Neural progenitor cell (in vitro differentiated cells): ENCODE data around the gene CCNG2. TPM values are rescaled to one million over a fixed set of nuclear protein-coding genes. Genes with fewer than 3 reads are reported as not detected.

Experiments
- DNase-seq: peaks from one replicate; pipeline ENCODE4 v3.0.0-alpha.2; 2016; ENCODE audit warnings: low spot score
- H2AFZ ChIP-seq: fragments of 200-600 bp; sonication (generic); replicated peaks from 2 replicates; pipeline ENCODE4 v1.6.1; 2016; ENCODE audit warnings: antibody characterized with exemption
- H3F3A ChIP-seq: fragments of 200-600 bp; sonication (generic); 2 replicates; pipeline ENCODE4 v1.6.1; 2016; ENCODE audit warnings: antibody characterized with exemption, low read depth
- H3K27ac ChIP-seq: fragments of 200-600 bp; sonication (generic); 2 replicates; pipeline ENCODE4 v1.5.1; 2016; ENCODE audit warnings: mild to moderate bottlenecking
- H3K27me3 ChIP-seq: fragments of 200-600 bp; sonication (generic); 2 replicates; pipeline ENCODE4 v1.6.1; 2016; ENCODE audit warnings: mild to moderate bottlenecking, moderate library complexity
- H3K36me3 ChIP-seq: fragments of 200-600 bp; sonication (generic); 2 replicates; pipeline ENCODE4 v1.5.1; 2016
- H3K4me1 ChIP-seq: fragments of 200-600 bp; sonication (generic); 2 replicates; pipeline ENCODE4 v1.6.1; 2016; ENCODE audit warnings: mixed run types
- H3K4me2 ChIP-seq: fragments of 200-600 bp; sonication (generic); 2 replicates; pipeline ENCODE4 v1.6.1; 2016
- H3K4me3 ChIP-seq: fragments of 200-600 bp; sonication (generic); 2 replicates; pipeline ENCODE4 v1.5.1; 2016
- H3K79me2 ChIP-seq: fragments of 200-600 bp; sonication (generic); 2 replicates; pipeline ENCODE4 v1.6.1; 2016; ENCODE audit warnings: low read depth
- H3K9ac ChIP-seq: fragments of 200-600 bp; sonication (generic); 2 replicates; pipeline ENCODE4 v1.6.1; 2016
- H3K9me3 ChIP-seq: fragments of 200-600 bp; sonication (generic); 2 replicates; pipeline ENCODE4 v1.5.1; 2016; ENCODE audit warnings: low read depth
- H4K20me1 ChIP-seq: fragments of 200-600 bp; sonication (generic); 2 replicates; pipeline ENCODE4 v1.6.1; 2016; ENCODE audit warnings: low read depth
- H3K27ac Mint-ChIP-seq: 3 replicates; pipeline ENCODE4 v1.8.0; 2021; ENCODE audit warnings: mixed read lengths
- H3K27me3 Mint-ChIP-seq: 2 replicates; pipeline ENCODE4 v1.8.0; 2022; ENCODE audit warnings: low read depth, mild to moderate bottlenecking, inconsistent platforms, moderate library complexity, mixed read lengths; ENCODE audit not compliant: insufficient read depth
- H3K36me3 Mint-ChIP-seq: 3 replicates; pipeline ENCODE4 v1.8.0; 2021; ENCODE audit warnings: mixed read lengths
- H3K4me1 Mint-ChIP-seq: 3 replicates; pipeline ENCODE4 v1.8.0; 2021; ENCODE audit warnings: mixed read lengths
- H3K4me3 Mint-ChIP-seq: 3 replicates; pipeline ENCODE4 v1.8.0; 2021; ENCODE audit warnings: mild to moderate bottlenecking, moderate library complexity, mixed read lengths
- H3K9me3 Mint-ChIP-seq: 3 replicates; pipeline ENCODE4 v1.8.0; 2020; ENCODE audit warnings: mixed read lengths
- CTCF ChIP-seq: fragments of 200-600 bp; sonication (generic); IDR thresholded peaks from 2 replicates; pipeline ENCODE4 v1.5.1; 2017; ENCODE audit warnings: antibody characterized with exemption, mild to moderate bottlenecking
- EZH2 ChIP-seq: fragments of 200-600 bp; sonication (generic); IDR thresholded peaks from 2 replicates; pipeline ENCODE4 v1.6.1; 2017; ENCODE audit warnings: antibody characterized with exemption, mild to moderate bottlenecking, moderate library complexity
- EZH2phosphoT487 ChIP-seq: fragments of 200-600 bp; sonication (generic); IDR thresholded peaks from 2 replicates; pipeline ENCODE4 v1.6.1; 2017; ENCODE audit warnings: antibody characterized with exemption
- total RNA-seq: library from RNA; depleted of rRNA; stranded (reverse); fragments of >200 nt; gene quantifications from 2 replicates; pipeline ENCODE4 v1.2.3, GENCODE V29; 2015; ENCODE audit warnings: low replicate concordance

Gene CCNG2
- total RNA-seq: 214 and 366 TPM in 2 replicates

- Histone ChIP-seq H3K9ac (peak within 1 kb of the TSS; percentile 99), H3K27me3 (no peaks in the 10 kb centered on the region), H3K4me3 (peak within 1 kb of the TSS; percentile 80), H3K36me3 (peaks cover 36% of the 10 kb centered on the region), H3K9me3 (no peaks in the 10 kb centered on the region), H4K20me1 (peaks cover 49% of the 10 kb centered on the region), H3K4me1 (peaks cover 68% of the 10 kb centered on the region), H3K4me2 (peak within 1 kb of the TSS; percentile 93), H2AFZ (peak within 1 kb of the TSS; percentile 94), H3K79me2 (peaks cover 65% of the 10 kb centered on the region), H3K27ac (peak within 1 kb of the TSS; percentile 100), H3F3A (peaks cover 61% of the 10 kb centered on the region)
- no peaks in the 10 kb centered on the region for H3K9me3 Mint-ChIP-seq
- H3K27ac Mint-ChIP-seq: peak within 1 kb of the TSS; percentile 100
- H3K36me3 Mint-ChIP-seq: peaks cover 23% of the 10 kb centered on the region
- peaks cover 15% of the 10 kb centered on the region for H3K27me3 Mint-ChIP-seq
- H3K4me3 Mint-ChIP-seq: peak within 1 kb of the TSS; percentile 99
- DNase-seq: peak; percentile 99
- peaks cover 67% of the 10 kb centered on the region for H3K4me1 Mint-ChIP-seq
- TF ChIP-seq CTCF (no peak), EZH2phosphoT487 (no peak), EZH2 (no peak)
These were observed at the start of gene CCNG2 for GRCh38 chr4:77156912-77157858. Gene CCNG2 (plus strand): TSS chr4:77157207. CDS start chr4:77158533, 1,326 bp downstream.

- no peaks in the 10 kb centered on the region for H3K36me3 ChIP-seq
- peaks cover 1% of the 10 kb centered on the region for H3K9me3 Mint-ChIP-seq
- peaks cover 3% of the 10 kb centered on the region for H3K27me3 Mint-ChIP-seq
- H3K27ac ChIP-seq: no peak overlapping the region
- no peaks in the 10 kb centered on the region for H3K4me1 ChIP-seq
- no peaks in the 10 kb centered on the region for H3F3A ChIP-seq
- TF ChIP-seq EZH2 (no peak), CTCF (no peak), EZH2phosphoT487 (no peak)
- no peak overlapping the region for H3K9ac ChIP-seq
- no peak overlapping the region for H3K4me3 Mint-ChIP-seq
- no peak overlapping the region for H3K27ac Mint-ChIP-seq
- H3K4me3 ChIP-seq: no peak overlapping the region
- no peaks in the 10 kb centered on the region for H4K20me1 ChIP-seq
- H3K4me1 Mint-ChIP-seq: no peaks in the 10 kb centered on the region
- no peaks in the 10 kb centered on the region for H3K79me2 ChIP-seq
- H3K4me2 ChIP-seq: no peak overlapping the region
- no peaks in the 10 kb centered on the region for H3K9me3 ChIP-seq
- H3K36me3 Mint-ChIP-seq: no peaks in the 10 kb centered on the region
- H3K27me3 ChIP-seq: no peaks in the 10 kb centered on the region
- DNase-seq: no peak
- no peak overlapping the region for H2AFZ ChIP-seq
These were observed 46.3 kb upstream of the CCNG2 start for GRCh38 chr4:77110730-77111129.

GRCh38 chr4:77113069-77113468 lies 43.9 kb upstream of the CCNG2 start:
- H2AFZ ChIP-seq: no peak overlapping the region

More at GRCh38 chr4:77113069-77113468, 43.9 kb upstream of the CCNG2 start:
- no peak for DNase-seq
- Histone ChIP-seq H3K27me3 (no peaks in the 10 kb centered on the region), H3K36me3 (no peaks in the 10 kb centered on the region), H3K4me3 (no peak overlapping the region), H3K9me3 (no peaks in the 10 kb centered on the region), H3F3A (no peaks in the 10 kb centered on the region), H3K4me2 (no peak overlapping the region), H3K4me1 (no peaks in the 10 kb centered on the region), H4K20me1 (no peaks in the 10 kb centered on the region), H3K79me2 (no peaks in the 10 kb centered on the region), H3K9ac (no peak overlapping the region), H3K27ac (no peak overlapping the region)
- peaks cover 1% of the 10 kb centered on the region for H3K9me3 Mint-ChIP-seq
- no peaks in the 10 kb centered on the region for H3K4me1 Mint-ChIP-seq
- no peak overlapping the region for H3K4me3 Mint-ChIP-seq
- H3K36me3 Mint-ChIP-seq: no peaks in the 10 kb centered on the region
- H3K27ac Mint-ChIP-seq: no peak overlapping the region
- peaks cover 3% of the 10 kb centered on the region for H3K27me3 Mint-ChIP-seq
- no peak for TF ChIP-seq CTCF
- no peak for TF ChIP-seq EZH2
- no peak for TF ChIP-seq EZH2phosphoT487
